Gastrocnemius medialis (tissue), 4 donors: Measurements from ENCODE around the gene LCN12.

Source experiments
- CTCF ChIP-seq, 5 experiments: fragments of 450-650 bp in 3 of 5; fragments of 200-600 bp in 2 of 5; sonication (generic) in 2 of 5; IDR thresholded peaks in 4 of 5; conservative IDR thresholded peaks in 1 of 5; 1 replicate in 4 of 5; 2 replicates in 1 of 5; pipeline ENCODE4 v1.5.1; 2016 to 2019; ENCODE audit warnings: antibody characterized with exemption in 5 of 5, mild to moderate bottlenecking in 3 of 5, moderate library complexity in 3 of 5
- POLR2A ChIP-seq, 2 donors: fragments of 450-650 bp; IDR thresholded peaks; one replicate each; pipeline ENCODE4 v1.6.1; 2017; ENCODE audit warnings: antibody characterized with exemption in 2 of 2, mild to moderate bottlenecking in 2 of 2, moderate library complexity in 2 of 2

GRCh38 chr9:136921307-136921706 lies 30.8 kb upstream of the LCN12 start:
- TF ChIP-seq CTCF (IDR thresholded peaks at IDR 0.05 in 4 of 5, conservative IDR thresholded peaks at IDR 0.05 in 1 of 5), result no peak
- no peak for TF ChIP-seq POLR2A (IDR thresholded peaks at IDR 0.05)
